Activated naive CD4-positive, alpha-beta T cell (primary cell): ENCODE results near the gene PODXL.
A peak's percentile ranks its signal among the peaks of the same experiment; 100 is the strongest.

ENCODE experiments used
- DNase-seq, 4 experiments: peaks; one replicate each; lab custom pipeline; 2025; lab: John Stamatoyannopoulos, UW

PODXL gene

DNA sequence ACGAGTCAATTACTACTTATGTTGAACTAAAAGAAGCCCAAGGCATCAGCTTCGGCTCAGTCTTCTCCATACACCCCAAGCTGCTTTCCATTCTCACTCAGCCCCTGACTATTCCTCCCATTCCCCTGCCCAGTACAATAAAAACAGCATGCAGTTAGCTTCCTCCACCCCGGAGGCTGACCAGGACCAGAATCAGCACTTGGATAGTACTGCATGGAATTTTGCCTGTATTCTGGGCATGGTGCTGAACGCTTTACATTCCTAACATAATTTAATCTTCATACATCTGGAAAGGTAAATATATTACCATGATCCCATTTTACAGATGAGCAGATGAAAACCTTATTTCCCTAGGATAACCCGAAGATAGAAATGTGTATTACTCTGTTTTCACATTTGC is 7.5 kb upstream of the PODXL start:
- DNase-seq: no peak

DNA sequence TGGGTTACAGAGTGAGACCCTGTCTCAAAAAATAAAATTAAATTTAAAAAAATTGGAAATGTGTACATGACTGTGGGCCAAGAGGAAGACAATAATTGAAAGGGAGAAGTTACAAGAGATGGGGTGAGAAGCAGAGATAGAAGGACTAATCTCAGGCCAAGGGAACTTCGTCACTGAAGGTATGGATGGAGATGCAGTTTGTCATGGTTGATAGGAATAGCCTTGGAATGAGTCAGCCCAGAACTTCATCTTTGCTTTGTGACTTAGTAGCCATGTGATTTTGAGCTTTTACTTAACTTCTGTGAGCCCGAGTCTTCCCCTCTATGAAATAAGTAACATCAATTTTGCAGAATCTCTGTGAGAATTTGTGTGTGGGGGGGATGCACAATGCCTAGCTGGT is 6.5 kb upstream of the PODXL start:
- DNase-seq: no peak

DNA sequence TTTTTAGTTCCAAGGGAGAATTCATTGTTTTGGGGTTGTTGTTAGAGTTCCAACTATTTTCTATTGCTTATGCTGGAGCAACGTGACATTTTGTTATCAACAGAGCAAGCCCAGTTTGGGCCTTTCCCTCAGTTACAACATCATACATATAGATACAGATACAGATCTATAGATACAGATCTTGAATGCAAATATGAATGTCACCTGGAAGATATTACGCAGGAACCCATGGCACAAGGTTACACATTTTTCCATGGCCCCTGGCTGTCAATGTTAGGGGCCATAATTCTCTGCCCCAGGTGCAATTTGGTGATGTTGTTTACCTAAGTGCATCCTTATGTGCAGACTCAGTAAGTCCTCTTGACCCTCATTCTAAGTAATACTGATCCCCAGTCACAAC is 3.6 kb upstream of the PODXL start:
- DNase-seq: no peak

DNA sequence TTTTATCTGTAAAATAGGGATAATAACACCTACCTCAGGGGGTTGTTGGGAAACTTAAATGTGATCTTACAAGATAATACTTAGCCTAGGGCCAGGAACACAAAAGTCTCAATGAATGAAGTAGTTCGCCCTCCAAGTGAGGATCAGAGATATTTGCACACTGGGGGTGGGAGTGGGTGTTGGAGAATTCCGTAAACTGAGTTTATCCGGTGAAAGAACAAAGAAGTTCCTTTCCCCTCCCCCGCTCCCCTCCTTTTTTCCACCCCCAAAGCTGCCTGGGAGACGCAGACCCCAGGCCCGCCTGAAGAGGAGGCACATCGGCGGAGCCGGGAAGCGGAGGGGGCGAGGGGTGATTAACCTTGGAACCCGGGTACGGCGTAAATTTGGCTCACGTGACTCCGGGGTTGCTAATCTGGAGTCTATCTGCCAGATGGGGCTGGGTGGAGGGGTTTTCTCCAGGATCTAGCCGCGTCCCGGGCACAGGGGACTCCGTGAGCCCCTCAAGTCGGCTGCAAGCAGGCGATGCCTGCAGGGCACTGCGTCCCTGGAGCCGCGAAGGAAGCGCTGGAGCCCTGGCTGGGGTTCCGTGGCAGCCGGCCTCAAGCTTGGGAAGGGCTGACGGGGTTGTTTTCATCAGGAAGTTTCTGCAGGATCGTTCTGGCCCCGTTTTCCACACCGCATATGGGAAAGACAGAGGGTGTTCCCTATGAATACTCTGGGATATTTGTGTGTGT is 1.4 kb upstream of the PODXL start:
- no peak for DNase-seq

DNA sequence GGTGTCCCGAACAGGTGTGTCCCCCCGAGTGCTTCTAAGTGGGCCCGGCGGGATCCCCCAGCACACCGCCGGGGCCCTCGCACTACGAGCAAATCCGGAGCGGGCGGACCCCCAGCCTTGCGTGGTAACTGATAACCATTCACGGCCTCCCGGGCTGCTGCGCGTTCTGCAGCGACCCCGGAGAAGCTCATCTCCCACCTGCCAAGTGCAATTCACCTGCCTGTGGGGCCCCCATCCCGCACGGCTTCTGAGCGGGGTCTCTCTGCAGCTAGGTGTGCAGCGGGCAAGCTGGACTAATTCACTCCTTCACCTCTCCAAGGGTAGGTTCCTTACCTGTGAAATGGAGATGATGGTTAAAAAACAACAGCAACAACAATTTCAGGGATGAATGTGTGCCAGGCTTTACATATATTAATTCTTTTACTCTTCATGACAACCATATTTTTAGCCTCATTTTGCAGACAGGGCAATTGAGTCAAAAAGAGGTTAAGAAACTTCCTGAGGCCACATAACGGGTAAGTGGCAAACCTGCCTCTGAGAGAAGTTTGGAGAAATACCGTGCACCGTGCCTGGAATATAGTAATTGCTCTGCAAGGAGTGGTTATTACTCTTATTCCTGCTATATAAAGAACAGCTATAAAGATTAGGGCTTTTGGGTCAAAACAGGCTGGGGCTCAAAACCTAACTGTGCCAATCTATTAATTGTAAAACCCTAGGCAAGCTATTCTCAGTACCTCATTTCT is 652 bp upstream of the PODXL start:
- DNase-seq: no peak

DNA sequence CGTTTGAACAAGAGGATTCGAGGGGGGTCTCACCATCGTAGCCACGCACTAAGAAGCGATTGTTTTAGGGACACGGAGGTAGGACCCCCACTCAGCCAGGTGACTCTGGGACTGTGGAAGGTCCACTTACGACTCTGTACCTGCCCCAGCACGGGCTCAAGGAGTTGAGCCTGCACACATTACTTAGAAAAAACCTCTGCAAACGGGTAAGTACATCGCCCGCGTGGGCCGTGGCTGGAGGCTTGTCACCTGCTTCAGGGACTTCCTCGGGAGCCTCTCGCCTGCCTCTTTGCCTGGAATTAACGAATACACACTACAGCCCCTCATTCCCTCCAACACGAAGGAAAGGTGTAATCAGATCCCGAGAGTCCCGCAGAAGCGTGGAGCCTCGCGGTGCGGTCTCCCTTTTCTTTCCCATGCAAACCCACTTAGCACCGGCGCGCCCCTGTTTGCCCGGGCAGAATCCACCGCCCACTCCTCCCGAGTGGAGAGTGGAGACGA is 826 bp downstream of the PODXL start:
- no peak for DNase-seq

DNA sequence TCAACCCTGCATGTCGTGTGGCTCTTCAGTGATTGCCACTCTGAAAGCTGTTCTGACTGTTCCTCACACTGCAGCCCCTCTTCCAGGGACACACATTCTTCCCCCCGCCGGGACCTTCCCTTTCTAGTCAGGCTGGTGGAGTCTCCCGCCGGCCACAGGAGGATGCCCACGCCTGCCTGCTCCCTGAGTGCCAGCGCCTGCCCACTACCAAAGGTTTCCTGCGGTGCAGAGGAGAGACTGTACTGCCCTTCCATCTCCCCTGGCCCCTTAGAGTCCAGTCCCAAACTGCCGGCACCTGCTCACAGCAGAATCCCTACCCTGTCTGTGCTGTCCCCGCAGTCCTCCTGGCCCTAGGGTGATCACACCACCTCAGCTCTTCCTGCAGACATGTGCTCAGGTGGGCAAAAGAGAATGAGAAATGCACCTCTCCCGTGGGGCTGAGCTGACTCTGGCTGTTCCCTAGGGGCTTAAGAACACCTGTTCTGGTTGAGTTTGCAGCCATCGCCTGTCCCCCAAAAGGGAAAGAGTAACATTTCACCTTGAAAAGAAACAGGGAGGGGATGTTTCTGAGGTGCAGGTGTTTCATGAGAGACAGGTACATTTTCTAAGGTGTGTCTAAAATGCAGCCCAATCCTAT is 1.4 kb downstream of the PODXL start:
- no peak for DNase-seq

DNA sequence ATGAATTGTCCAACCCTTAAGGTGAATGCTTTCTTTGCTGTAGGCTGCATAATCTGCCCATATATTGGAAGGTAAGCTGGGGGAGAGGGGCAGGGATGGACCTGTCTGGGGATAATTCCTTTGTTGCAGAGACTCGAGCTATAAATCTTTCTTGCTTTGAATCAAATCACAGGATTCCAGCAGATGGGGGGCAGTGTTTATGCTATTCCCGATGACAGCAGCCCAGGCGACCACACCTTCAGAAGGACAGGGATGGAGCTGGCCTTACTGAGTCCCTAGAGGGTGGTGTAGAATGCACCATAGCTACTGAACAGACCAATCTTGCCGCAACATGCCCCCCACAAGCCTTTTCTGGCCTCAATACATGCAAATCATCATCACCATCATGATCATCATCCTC is 2.5 kb downstream of the PODXL start:
- no peak for DNase-seq

DNA sequence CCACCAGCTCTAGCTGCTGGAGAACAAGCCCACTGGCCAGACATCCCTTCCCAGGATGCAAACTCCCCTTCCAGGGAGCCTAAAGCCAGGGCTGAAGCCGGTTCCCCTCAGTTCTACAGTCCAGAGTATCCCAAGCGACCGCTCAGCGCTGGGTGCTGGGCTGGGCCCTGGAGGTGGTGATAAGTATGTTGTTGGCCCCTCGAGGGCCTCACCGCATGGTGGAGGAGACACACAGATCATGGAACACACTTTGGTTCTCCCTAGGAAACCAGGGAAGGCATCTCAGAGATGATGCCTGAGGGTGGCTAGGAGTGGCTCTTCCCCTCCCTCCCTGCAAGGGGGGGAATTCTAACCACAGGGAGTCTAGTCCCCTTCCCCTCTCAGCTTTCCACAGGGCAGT is 4.4 kb downstream of the PODXL start:
- no peak for DNase-seq

DNA sequence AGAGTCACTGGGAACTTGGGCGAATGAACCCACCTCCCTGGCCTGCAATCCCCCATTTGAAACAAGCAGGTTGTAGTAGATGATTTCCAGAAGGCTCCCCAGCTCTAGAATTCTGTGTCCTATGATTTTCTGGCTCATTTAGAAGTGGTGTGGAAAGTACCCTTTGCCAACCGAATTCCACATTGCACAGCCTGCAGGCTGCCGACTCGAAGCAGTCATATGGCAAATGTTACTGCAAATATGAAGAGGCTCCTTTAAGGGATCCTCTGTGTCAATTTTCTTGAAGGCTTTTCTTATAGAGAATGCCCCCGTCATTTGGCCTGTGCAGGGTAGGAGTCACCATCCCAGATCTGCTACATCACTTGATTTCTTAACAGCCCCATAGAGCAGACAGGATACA is 5.6 kb downstream of the PODXL start:
- no peak for DNase-seq

DNA sequence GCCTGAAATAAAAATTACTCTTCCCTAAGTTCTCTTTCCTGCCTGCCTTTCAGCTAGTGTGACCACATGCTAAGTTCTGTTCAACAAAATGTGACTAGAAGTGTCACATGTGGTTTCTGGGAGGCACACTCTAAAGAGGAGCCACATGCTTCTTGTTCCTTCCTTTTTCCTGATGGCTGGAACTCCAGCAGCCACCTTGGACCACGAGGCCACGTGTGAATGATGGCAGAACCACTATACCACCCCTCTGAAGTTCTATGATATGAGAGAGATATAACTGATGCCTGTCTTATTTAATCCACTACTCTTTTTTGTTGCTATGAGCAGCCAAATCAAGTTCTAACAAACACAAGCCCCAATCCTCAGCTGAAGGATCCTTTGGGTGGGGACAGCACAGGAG is 8.1 kb downstream of the PODXL start:
- no peak for DNase-seq

DNA sequence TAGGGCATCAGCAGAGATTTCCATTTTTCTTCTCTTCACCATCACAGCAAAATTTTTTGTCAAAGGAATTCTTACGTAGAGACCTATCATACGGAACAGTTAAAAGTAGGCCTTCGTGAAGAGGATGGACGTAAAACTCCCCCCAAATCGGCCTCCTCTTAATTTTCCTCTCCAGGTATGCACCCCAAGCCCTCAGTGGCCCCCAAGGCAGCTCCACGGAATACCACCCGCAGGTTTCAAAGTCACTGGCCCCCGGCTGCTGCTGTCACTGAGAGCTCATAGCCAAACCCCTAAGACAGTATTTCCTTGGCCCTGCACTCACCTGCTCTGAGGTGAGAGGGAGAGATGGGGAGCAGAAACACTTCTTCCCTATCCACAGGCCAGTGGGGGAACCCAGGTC is 8.8 kb downstream of the PODXL start:
- DNase-seq: no peak

DNA sequence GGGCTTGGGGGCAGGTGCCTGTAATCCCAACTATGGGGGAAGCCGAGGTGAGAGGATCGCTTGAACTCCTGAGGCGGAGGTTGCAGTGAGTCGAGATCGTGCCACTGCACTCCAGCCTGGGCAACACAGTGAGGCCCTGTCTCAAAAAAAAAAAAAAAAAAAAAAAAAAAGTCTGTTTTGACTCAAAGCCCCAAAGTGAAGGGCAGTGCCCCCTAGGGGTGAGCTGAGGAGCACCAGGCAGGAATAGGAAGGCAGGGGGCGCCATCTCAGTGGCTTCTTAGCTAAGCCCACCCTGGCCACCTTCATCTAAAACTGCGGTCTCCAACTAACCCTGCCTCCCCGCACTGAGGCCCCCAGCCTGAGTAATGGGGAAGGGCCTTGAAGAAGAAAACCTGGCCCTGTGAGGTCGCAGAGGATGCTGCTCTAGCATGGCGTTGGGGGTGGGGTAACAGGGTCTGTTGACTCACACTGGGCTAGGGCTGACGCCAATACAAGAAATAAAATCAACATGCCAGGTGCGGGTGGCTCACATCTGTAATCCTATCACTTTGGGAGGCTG is 9.8 kb downstream of the PODXL start:
- peak in 1 of 4 experiments; percentile 2 for DNase-seq

DNA sequence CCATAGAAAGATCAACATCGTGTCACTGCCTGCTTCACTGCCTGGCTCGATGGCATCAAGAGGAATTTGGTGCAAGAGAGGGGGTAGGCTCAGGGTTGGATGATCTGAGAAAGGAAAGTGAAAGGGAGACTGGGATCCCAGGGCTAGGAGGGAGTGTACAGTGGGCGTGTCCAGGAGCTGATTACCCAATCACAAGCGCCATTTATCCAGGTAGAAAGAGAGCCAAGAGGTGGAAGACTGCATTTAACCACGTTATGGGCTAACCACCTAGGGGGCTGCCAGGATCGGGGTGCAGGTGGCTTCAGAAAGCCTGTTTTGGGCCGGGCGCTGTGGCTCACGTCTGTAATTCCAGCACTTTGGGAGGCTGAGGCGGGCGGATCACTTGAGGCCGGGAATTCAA is 10.3 kb downstream of the PODXL start:
- DNase-seq: no peak

DNA sequence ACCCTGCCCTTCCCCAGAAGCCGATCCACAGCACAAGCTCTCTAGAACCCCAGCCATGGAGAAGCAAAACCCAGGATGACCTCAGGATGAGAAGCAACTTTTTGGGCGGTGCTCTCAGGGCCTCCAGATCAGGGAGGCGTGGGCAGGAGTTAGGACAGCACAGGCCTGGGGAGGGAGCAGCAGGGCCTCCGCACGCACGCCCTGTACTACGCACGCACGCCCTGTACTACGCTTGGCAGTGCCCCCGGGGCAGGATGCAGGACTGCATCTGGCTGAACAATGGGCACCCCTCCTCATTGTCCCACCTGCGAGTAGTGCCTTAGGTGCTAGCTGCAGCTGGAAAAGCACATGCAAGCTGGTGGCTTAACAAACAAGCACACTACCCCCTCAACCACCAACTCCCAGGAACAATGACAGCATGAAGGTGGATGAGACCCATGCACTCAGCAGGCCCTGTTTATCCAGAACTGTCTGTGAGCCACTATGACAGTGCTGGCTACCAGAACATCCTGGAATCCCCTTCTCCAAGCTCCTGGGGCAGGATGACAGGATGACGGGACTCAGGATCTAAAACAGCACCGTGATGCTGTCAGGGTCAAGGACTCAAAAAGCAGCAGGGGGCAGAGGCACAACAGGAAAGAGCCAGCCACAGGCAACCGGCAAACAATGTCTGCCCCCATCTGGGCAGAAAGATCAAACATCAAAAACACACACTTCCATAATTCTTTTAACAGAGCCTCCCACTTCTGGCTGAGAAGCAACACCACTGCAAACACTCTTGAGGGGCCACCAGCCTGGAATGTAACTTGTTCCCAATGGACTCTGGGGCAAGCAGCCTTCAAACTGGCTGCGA is 11.8 kb downstream of the PODXL start:
- no peak for DNase-seq

DNA sequence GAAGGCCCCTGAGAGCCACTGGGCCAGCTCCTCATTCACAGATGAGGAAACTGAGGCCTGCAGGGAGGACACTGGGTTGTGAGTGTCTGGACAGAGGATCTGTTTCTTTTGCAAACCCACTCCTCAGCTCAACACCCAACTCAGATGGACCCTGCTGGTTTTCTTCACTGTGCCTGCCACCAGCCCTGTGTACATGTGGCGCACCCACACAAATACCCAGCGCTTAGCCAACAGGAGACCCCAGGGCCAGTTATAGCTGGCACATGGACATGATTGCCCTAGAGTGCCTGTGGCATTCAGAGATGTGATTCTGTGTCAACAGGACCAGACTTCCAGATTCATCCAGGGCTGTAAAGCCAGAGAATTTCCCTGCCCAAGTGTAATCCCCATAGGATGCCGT is 12.4 kb downstream of the PODXL start:
- no peak for DNase-seq

DNA sequence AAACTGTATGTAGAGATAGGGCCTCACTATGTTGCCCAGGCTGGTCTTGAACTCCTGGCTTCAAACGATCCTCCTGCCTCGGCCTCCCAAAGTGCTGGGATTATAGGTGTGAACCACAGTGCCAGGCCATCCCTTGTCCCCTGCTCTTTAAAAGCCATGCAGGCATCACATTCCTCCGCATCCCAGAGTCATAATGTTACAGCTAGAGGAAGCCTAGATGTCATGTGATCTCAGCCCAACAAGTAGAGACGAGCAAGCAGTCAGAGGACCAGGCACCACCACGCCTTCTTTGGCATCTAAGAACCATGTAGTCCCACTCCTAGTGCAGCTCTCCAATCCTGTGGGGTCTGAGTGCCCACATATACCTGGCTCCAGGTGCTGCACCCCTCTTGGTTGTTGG is 13.1 kb downstream of the PODXL start:
- DNase-seq: no peak

DNA sequence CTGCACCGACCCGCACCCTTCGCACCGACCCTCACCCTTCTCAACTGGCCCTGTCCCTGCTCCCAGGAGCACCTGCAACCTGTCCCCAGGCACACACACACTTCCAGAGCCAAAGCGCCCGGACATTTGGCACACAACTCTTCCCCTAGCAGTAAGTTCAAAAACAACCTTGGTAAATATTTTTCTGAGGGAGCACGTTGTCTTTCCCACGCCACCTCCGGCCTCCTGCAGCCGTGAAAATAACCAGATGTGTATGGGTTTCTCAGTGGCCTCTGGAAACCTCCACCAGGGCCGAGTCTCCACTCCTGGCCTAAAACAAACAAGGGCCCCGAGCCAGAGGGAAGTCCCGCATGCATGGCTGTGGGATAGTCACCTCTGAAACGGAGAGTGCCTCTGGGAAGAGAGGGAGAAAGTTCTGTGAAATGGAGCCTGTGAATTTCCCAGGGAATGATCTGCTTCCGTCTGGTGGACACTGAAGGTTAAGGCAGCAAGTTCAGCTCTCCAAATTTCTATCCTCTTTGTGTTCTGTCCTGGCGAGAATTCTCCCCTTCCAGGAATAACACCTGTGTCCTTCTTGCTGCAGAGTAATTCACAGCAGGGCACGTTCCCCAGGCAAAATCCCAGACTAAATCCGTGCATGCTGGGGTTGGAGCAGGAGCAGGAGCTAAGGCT is 15.8 kb downstream of the PODXL start:
- DNase-seq: no peak

DNA sequence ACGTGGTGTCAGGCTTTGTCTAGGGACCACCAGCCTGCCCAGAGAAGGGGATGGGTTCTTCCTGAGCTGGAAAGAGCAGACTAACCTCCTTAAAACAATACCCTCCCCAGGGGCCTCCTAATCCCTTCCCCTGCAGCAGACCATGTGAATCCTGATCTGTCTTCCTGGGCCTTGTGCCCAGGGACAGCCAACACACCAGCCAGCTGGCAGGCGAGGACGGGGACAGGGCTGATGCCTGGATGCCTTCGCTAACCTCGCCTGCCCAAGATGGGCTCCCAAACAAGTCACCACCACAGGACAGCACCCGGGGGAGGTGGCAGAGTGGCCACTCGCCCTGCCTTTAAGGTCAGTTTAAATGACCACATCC is 17.6 kb downstream of the PODXL start:
- DNase-seq: no peak

DNA sequence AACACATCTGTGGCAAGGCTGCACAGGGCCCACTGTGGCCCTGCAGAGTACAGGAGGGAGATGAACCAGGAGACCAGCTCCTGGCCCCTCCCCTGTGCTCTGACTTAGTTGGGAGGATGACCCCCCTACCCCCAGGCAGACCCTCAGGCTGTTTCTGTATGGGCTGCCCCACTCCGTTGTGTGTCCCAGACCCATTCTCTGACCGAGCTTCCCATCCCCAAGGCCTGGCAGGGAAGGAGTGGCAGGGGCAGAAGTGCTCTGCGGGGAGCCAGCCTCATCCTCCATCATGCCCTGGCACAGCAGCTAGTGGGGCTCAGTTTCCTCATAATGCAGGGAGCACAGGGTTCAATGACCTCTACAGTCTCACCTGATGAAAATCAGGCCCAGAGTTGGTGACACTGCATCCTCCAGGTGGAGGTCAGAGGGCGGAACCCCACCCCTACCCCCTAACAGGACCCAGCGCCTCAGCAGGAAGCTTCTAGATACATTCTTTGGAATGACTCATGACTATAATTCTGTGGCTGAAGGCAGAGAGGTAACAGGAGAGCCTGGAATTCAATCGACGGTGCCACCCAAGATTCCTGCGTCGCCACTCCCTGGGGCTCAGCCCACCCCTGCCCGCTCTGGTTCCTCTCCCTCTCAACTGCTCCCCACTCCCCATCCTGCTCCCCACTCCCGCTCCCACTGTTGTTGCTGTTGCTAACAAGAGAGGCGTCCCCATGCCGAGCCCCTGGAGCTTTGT is 18.2 kb downstream of the PODXL start:
- no peak for DNase-seq

DNA sequence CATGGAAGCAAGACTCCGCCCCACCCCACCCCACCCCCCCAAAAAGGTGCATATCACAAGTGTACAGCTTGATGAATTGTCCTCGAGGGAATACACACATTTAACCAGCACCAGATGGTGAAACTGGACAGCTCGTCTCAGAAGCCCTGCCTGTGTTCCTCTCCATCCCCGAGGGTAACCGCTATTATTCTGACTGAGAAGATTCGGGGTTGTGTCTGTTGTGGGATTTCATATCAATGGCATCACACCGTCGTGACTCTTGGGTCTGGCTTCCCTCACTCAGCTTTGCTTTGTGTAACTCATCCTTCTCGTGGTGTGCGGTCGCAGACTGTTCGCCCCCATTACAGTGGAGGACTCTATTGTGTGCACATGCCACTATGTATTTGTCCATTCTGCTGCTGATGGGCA is 18.9 kb downstream of the PODXL start:
- DNase-seq: no peak
